ENCODE data around the gene GART.

GRCh38 chr21:33477066-33477465, 64.9 kb downstream of the GART start:
- TF ChIP-seq POLR2A (IDR thresholded peaks at IDR 0.05; ENCODE audit: low read depth, low read length) (no peak), POLR2AphosphoS5 (IDR thresholded peaks at IDR 0.05; ENCODE audit: low read depth, low read length) (no peak), TAF1 (IDR thresholded peaks at IDR 0.05; ENCODE audit: low read depth, low read length) (no peak)

All from GM12891 (cell line).